AG20443 (cell line): ENCODE results near the gene TNKS2.
A peak's percentile ranks its signal among the peaks of the same experiment; 100 is the strongest.
"Not testable (repeated sequence)": the region's sequence is repeated elsewhere in the genome, so short reads cannot be mapped to it uniquely, and the experiment has no call there.

ENCODE experiments used
- DNase-seq: peaks from one replicate; pipeline ENCODE4 v3.0.0; 2012; ENCODE audit warnings: low spot score, mixed read lengths

Gene TNKS2

DNA sequence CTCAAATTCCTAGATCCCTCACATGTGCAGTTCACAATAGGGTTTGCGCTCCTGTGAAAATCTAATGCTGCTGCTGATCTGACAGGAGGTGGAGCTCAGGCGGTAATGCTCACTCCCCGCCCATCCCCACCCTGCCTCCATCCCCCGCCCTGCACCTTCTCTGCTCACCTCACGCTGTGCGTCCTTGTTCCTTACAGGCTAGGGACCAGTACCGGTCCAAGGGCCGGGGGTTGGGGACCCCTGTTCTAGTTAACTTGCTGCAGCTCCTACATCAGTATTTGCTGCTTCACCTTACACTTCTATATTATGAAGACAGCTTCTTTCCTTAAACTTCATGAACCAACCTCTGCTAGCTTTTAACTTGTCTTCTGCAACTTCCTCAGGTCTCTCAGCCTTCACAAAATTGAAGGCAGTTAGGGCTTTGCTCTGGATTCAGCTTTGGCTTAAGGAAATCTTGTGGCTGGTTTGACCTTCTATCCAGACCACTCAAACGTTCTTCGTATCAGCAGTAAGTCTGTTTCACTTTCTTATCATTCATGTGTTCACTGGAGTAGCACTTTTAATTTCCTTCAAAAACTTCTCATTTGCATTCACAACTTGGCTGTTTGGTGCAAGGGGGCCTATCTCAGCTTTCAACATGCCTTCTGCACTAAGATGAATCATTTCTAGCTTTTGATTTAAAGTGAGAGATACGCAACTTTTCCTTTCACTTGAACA, 1.7 kb upstream of the TNKS2 start:
- DNase-seq, result peak; percentile 17

- DNase-seq, result no peak
Observed at GRCh38 chr10:91797048-91797690, 1.1 kb upstream of the TNKS2 start.

DNA sequence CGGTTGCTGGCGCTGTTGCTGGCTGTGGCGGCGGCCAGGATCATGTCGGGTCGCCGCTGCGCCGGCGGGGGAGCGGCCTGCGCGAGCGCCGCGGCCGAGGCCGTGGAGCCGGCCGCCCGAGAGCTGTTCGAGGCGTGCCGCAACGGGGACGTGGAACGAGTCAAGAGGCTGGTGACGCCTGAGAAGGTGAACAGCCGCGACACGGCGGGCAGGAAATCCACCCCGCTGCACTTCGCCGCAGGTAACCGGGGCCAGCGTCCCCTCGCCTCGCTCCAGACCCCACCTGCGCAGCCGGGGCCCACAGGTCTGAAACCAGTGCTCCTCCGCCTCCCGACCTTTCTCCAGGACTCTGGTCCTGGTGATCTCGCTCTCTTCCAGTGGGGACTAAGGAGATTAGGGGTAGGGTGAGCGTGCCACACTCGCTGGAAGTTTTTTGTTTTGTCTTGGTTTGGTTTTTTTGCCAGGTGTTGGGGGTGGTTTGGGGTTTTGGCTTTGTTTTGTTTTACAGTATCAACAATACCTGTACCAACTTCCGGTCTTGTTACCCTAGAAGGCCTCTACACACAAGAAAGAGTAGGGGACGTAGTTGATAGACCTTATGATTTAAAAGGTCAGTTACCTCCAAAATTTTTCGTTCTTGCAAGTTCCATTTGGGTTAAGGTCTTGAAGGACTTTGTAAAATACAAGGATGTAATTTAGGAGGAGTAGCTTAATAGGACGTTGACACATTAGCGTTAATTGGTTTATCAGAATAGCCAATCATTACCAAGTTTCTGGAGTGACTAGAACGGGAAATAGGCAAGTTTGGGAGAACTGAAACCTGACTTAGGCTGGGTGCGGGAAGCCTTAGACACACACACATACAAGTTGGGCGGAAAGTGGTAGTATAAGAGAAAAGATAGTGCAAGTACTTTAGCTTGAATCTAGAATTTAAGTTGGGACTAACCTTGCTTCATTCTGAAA, 704 bp downstream of the TNKS2 start:
- peak; percentile 45 for DNase-seq

- no peak for DNase-seq
Observed at GRCh38 chr10:91799612-91799975, 1.4 kb downstream of the TNKS2 start.

DNA sequence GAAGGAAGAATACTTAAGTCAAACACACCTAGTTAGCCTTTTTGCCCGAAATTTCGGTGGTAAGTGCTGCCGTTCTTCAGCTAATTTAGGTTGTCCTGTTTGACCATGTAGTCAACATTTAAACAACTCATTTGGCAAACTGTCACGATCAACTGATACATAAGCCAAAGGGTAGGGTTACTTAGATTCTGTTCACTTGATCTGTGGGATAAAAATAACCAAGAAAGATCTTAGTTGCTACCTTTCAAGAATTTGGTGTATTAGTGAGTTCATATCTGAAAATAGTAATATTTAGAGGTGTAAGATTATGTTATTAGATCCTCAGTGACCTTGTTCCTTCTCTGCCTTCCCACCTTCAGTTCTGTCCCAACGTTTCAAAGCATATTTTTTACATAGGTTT, 2.0 kb downstream of the TNKS2 start:
- DNase-seq, result no peak

- DNase-seq, result no peak
Observed at GRCh38 chr10:91800756-91801155, 2.5 kb downstream of the TNKS2 start.

- DNase-seq, result no peak
Observed at GRCh38 chr10:91803386-91804125, 5.3 kb downstream of the TNKS2 start.

GRCh38 chr10:91804126-91804510, 5.9 kb downstream of the TNKS2 start:
- DNase-seq, result no peak

DNA sequence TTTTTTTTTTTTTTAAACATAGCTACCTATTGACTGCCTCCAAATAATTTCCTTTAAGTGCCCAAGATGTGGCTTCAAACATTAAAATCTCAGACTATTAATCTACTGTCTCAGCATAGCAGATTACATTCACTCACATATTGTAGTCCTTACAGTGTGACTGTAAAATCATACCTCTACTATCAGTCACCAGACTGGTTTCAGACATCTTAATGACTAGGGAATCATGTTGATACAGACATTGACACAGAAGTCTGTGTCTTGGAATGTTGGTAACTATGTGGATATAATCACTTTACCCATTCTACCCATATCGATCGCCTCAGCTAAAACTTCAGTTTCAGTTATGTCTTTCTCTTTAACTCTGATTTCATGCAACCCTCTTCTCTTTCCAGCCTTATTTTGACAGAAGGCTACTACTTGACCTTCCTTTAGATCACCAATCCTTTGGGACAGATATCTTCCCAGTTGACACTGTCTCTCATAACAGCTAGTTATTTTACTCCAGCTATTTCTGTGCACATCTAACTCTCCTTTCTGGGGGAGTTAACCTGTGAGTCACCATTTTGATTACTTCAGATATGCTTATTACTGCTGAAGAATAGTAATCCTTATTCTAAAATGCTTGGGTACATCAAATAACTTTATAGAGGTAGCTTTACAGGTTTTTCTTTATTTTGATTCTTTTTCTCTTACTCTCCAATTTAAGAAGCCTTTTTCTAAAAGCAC, 7.0 kb downstream of the TNKS2 start:
- no peak for DNase-seq

GRCh38 chr10:91807264-91807663, 9.0 kb downstream of the TNKS2 start:
- DNase-seq, result not testable (repeated sequence)

DNA sequence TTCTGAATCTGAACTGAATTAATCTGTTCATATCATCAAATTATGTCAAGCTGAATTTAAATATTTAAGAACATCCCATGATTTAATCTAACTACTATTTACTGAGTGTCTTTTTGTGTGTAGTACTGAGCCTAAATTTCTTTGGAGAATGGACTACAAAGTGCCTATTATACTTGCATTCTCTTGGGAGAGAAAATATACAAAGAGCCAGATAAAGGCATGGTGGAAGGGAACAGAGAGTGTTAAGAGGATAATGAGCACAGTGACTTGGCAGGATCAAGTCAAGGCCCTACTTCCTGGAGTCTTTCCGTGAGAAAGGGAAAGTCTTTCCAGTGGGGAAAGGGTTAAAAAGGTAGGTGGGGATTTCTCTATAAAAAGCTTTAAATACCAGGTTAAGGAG, 15.0 kb downstream of the TNKS2 start:
- no peak for DNase-seq

GRCh38 chr10:91816981-91817380, 18.8 kb downstream of the TNKS2 start:
- DNase-seq, result no peak

GRCh38 chr10:91820144-91820543, 21.9 kb downstream of the TNKS2 start:
- no peak for DNase-seq

GRCh38 chr10:91824076-91824475, 25.9 kb downstream of the TNKS2 start:
- DNase-seq, result no peak

- no peak for DNase-seq
Observed at GRCh38 chr10:91829268-91829667, 31.0 kb downstream of the TNKS2 start.

- no peak for DNase-seq
Observed at GRCh38 chr10:91838199-91838598, 40.0 kb downstream of the TNKS2 start.

DNA sequence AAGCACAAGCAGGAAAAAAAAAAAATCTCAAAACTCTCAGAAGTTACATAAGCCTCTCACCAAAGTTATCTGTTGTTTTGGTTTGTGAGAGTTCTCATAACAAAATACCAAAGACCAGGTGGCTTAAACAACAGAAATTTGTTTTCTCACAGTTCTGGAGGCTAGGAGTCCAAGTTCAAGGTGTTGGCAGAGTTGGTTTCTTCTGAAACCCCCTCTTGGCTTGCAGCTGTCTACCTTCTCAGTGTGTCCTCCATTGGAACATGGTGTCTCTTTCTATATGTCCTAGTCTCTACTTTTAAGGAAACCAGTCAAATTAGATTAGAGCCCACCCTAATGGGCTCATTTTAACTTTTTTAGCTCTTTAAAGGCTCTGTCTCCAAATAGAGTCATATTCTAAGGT, 44.9 kb downstream of the TNKS2 start:
- no peak for DNase-seq

DNA sequence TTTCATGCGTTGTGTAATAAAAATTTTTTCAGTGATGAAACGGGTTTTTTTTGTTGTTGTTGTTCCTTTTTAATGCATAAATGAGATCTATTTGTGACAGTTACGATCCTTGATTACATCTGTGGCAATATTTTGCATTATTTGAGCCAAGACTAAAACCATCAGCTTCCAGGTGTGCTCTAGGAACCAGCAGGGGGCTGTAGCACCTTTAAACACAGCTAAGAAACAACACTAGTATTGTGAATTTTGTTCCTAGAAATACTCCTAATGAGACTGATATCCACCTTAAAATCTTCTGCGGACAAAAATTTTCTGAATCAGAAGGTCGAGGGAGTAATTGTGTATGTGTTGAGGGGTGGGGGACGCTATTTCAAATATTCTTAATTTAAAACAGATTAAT, 58.4 kb downstream of the TNKS2 start:
- no peak for DNase-seq

- DNase-seq, result no peak
Observed at GRCh38 chr10:91860885-91861284, 62.7 kb downstream of the TNKS2 start.

DNA sequence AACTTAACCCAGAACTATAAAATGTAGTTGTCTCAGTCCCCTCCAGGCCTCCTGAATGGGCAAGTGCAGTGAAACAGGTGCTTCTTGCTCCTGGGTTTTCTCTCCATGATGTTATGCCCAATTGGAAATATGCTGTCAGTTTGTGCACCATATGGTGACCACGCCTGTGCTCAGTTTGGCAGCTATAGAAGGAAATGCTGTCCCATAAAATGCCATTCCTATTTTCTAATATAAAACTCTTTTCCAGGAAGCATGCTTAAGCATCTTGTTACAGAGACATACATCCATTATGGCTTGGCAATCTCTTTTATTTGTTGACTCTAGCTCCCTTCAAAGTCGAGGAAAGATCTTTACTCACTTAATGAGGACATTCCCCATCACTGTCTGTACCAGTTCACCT, 65.9 kb downstream of the TNKS2 start:
- no peak for DNase-seq

DNA sequence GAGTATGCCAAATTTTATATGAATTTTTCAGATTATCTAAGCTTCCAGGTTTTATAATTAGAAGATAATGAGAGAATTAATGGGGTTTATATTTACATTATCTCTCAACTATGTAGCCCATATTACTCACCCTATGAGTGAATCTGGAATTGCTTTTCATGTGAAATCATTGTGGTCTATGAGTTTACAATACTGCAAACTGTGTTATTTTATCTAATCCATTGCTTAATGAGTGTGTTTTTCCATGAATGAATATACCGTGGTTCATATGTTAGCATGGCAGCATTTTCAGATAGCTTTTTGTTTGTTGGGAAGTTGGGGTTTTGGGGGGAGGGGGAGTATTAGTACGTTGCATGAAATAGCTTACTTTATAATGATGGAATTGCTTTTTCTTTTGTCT, 66.5 kb downstream of the TNKS2 start:
- DNase-seq, result no peak
